ENCODE measurements around the gene BATF2.

DNA sequence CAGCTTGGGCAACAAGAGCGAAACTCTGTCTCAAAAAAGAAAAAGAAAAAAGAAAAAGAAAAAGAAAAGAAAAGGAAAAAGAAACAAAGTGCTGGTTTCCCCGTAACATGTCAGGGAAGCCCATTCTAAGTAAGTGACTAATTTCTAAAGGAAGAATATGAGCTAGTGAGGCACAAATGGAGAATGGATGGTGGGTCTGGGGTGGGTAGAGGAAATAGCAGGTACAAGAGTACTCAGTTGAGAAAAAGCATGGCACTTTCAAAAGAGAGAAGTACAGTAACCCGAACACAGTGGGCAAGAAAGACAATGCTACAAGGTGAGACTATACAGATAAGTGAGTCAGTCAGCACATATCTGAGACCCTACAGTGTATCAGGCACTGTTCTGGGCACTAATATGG is 29.4 kb downstream of the BATF2 start:
- TF ChIP-seq ZNF274 (IDR thresholded peaks at IDR 0.05; ENCODE audit: low read depth, low read length) (no peak), YY1 (IDR thresholded peaks at IDR 0.05; ENCODE audit: insufficient read depth, insufficient read length) (no peak)

All from NT2/D1 (cell line).